GM12878 (cell line): Measurements from ENCODE around the gene FBLN5. TPM values are rescaled to one million over a fixed set of nuclear protein-coding genes. Genes with fewer than 3 reads are reported as not detected.

ENCODE experiments used
- ATAC-seq: fragments of 200-7000 bp; cut with Tn5 transposase; 3 replicates; pipeline ENCODE4 v1.9.1; 2020; ENCODE audit warnings: mild to moderate bottlenecking, moderate library complexity
- BruUV-seq: library from RNA; stranded (reverse); fragments of 400-500 nt; replicated peaks from 2 replicates; lab custom pipeline; 2021; lab: Mats Ljungman, UMichigan
- CTCF ChIA-PET: fragments of 300-600 bp; sonication (Branson Sonifier 250); formaldehyde crosslinking; extraction: SDS; loops from one replicate; lab custom pipeline; 2021; ENCODE audit warnings: inconsistent platforms; lab: Yijun Ruan, JAX
- POLR2A ChIA-PET: fragments of 350-600 bp; formaldehyde crosslinking; extraction: SDS; loops from one replicate; lab custom pipeline; 2021; ENCODE audit warnings: inconsistent platforms; lab: Charles Lee
- RAD21 ChIA-PET: fragments of 300-600 bp; sonication (Branson Sonifier 250); formaldehyde crosslinking; loops from one replicate; lab custom pipeline; 2023; ENCODE audit warnings: antibody characterized with exemption; ENCODE audit not compliant: unreplicated experiment; lab: Charles Lee
- SMC1A ChIA-PET: fragments of 300-600 bp; sonication (Branson Sonifier 250); formaldehyde crosslinking; loops from one replicate; lab custom pipeline; 2023; ENCODE audit not compliant: unreplicated experiment, uncharacterized antibody; lab: Charles Lee
- DNase-seq: peaks from one replicate; pipeline ENCODE4 v3.0.0-alpha.2; 2011; ENCODE audit warnings: low read depth, low spot score
- FAIRE-seq: peaks from 3 replicates; lab custom pipeline; 2011; peaks lifted over from hg19 to GRCh38; lab: Jason Lieb, UNC
- H2AFZ ChIP-seq: 2 replicates; pipeline ENCODE4 v1.6.0; 2011; ENCODE audit warnings: low read depth, low read length, control low read depth; ENCODE audit not compliant: control insufficient read depth
- H3K27ac ChIP-seq: 2 replicates; pipeline ENCODE4 v1.5.1; 2011; ENCODE audit warnings: control low read depth; ENCODE audit not compliant: control insufficient read depth, insufficient read depth
- H3K27me3 ChIP-seq, 2 experiments: replicated peaks in 1 of 2; 2 replicates each; pipeline versions ENCODE4 v1.6.0 to v1.6.1; 2011; ENCODE audit warnings: low read length in 1 of 2; ENCODE audit not compliant: control insufficient read depth in 2 of 2, insufficient read depth in 2 of 2
- H3K36me3 ChIP-seq, 2 experiments: 2 replicates each; pipeline ENCODE4 v1.5.1; 2011; ENCODE audit warnings: low read length in 1 of 2; ENCODE audit not compliant: control insufficient read depth in 2 of 2, insufficient read depth in 2 of 2
- H3K4me1 ChIP-seq: 2 replicates; pipeline ENCODE4 v1.6.1; 2011; ENCODE audit warnings: mild to moderate bottlenecking, low read length, moderate library complexity, mixed read lengths; ENCODE audit not compliant: control insufficient read depth, insufficient read depth
- H3K4me2 ChIP-seq: 2 replicates; pipeline ENCODE4 v1.6.0; 2011; ENCODE audit warnings: control low read depth; ENCODE audit not compliant: control insufficient read depth, insufficient read depth
- H3K4me3 ChIP-seq: fragments of 200-600 bp; sonication (generic); 2 replicates; pipeline ENCODE4 v1.5.1; 2016
- H3K79me2 ChIP-seq: 2 replicates; pipeline ENCODE4 v1.6.0; 2011; ENCODE audit warnings: low read length; ENCODE audit not compliant: control insufficient read depth, insufficient read depth
- H3K9ac ChIP-seq: 2 replicates; pipeline ENCODE4 v1.8.0; 2011; ENCODE audit warnings: low read length, control low read depth, mixed read lengths; ENCODE audit not compliant: control insufficient read depth, insufficient read depth
- H3K9me3 ChIP-seq: replicated peaks from 3 replicates; pipeline ENCODE4 v1.5.1; 2011; ENCODE audit warnings: mild to moderate bottlenecking, low read length; ENCODE audit not compliant: control insufficient read depth, insufficient read depth
- H4K20me1 ChIP-seq: 2 replicates; pipeline ENCODE4 v1.6.0; 2011; ENCODE audit not compliant: control insufficient read depth, insufficient read depth
- BRCA1 ChIP-seq: IDR thresholded peaks from 2 replicates; pipeline ENCODE4 v1.6.1; 2011; ENCODE audit warnings: low read depth, low read length, improper control_type of control experiment
- CEBPB ChIP-seq, 2 experiments: fragments of 150-350 bp in 1 of 2; IDR thresholded peaks; 2 replicates each; pipeline ENCODE4 v1.6.1; 2012 to 2014; ENCODE audit warnings: low read depth in 2 of 2, low read length in 2 of 2, borderline replicate concordance in 1 of 2, inconsistent platforms in 1 of 2
- CHD4 ChIP-seq: fragments of 200-600 bp; sonication (generic); IDR thresholded peaks from 2 replicates; pipeline ENCODE4 v1.6.1; 2016; ENCODE audit warnings: mild to moderate bottlenecking
- CREM ChIP-seq: IDR thresholded peaks from 2 replicates; pipeline ENCODE4 v1.6.1; 2014; ENCODE audit warnings: antibody characterized with exemption, low read depth
- EED ChIP-seq: sonication (generic); IDR thresholded peaks from 2 replicates; pipeline ENCODE4 v1.6.1; 2016; ENCODE audit warnings: antibody characterized with exemption, low read depth
- EP300 ChIP-seq, 2 experiments: fragments of 150-350 bp in 1 of 2; IDR thresholded peaks; 2 replicates each; pipeline ENCODE4 v1.6.1; 2011 to 2012; ENCODE audit warnings: low read depth in 2 of 2, low read length in 2 of 2, borderline replicate concordance in 1 of 2, improper control_type of control experiment in 1 of 2, inconsistent platforms in 1 of 2; ENCODE audit not compliant: control insufficient read depth in 1 of 2
- GABPA ChIP-seq: IDR thresholded peaks from 2 replicates; pipeline ENCODE4 v1.6.1; 2014; ENCODE audit warnings: antibody characterized with exemption, low read depth, mild to moderate bottlenecking, inconsistent platforms
- HDAC6 ChIP-seq: fragments of 200-600 bp; sonication (generic); IDR thresholded peaks from one replicate; pipeline ENCODE4 v1.8.0; 2017; ENCODE audit warnings: antibody characterized with exemption; ENCODE audit not compliant: unreplicated experiment
- MYB ChIP-seq: fragments of 150-350 bp; IDR thresholded peaks from 2 replicates; pipeline ENCODE4 v1.6.1; 2014; ENCODE audit warnings: mild to moderate bottlenecking, low read depth, low read length, borderline replicate concordance
- NBN ChIP-seq: fragments of 450-650 bp; IDR thresholded peaks from 2 replicates; pipeline ENCODE4 v1.6.1; 2016
- NFIC ChIP-seq: IDR thresholded peaks from 2 replicates; pipeline ENCODE4 v1.6.1; 2012; ENCODE audit warnings: low read depth, mild to moderate bottlenecking, inconsistent platforms, low read length, moderate library complexity
- POLR2AphosphoS5 ChIP-seq: IDR thresholded peaks from 2 replicates; pipeline ENCODE4 v1.6.1; 2011; ENCODE audit warnings: mild to moderate bottlenecking, low read length, inconsistent platforms
- RB1 ChIP-seq: fragments of 450-650 bp; formaldehyde crosslinking; IDR thresholded peaks from 2 replicates; pipeline ENCODE4 v1.6.1; 2017; ENCODE audit warnings: mild to moderate bottlenecking, borderline replicate concordance
- WRNIP1 ChIP-seq: IDR thresholded peaks from 2 replicates; pipeline ENCODE4 v1.6.1; 2011; ENCODE audit warnings: low read depth, low read length, improper control_type of control experiment, borderline replicate concordance
- ZZZ3 ChIP-seq: IDR thresholded peaks from 2 replicates; pipeline ENCODE4 v1.6.1; 2011; ENCODE audit warnings: low read depth; ENCODE audit not compliant: control insufficient read depth, insufficient read length
- WGBS: methylation state at CpG from one replicate; pipeline ENCODE4 v1.1.6; 2016; ENCODE audit warnings: low lambda C conversion rate; ENCODE audit not compliant: insufficient replicate concordance, insufficient coverage; ENCODE audit errors: missing lambda C conversion rate; 5-methylcytosine and 5-hydroxymethylcytosine counted together
- in situ Hi-C: fragments of 300-500 bp; cut with MboI; formaldehyde crosslinking; loops from 9 replicates; pipeline ENCODE4 v1.14.3; 2018; ENCODE audit warnings: mixed read lengths
- intact Hi-C: fragments of 100-400 bp; cut with micrococcal nuclease; formaldehyde crosslinking; loops from one replicate; pipeline ENCODE4 v1.14.2; 2022; ENCODE audit not compliant: unreplicated experiment
- polyA plus RNA-seq, 11 experiments: library from polyadenylated mRNA; depleted of rRNA in 4 of 11; unstranded in 6 of 11; stranded (reverse) in 5 of 11; fragments of >200 nt; fragmentation: Nextera tagmentation in 4 of 11; fragmentation: Illumina TruSeq in 1 of 11; extraction: Ambion mirVana in 4 of 11; extraction: Trizol in 1 of 11; gene quantifications; 1 replicate in 1 of 11; 2 replicates in 10 of 11; pipeline versions ENCODE4 v1.2.1 to v1.2.3, GENCODE V29; 2011 to 2016; ENCODE audit warnings: inconsistent platforms in 2 of 11, missing spikeins in 2 of 11, low read depth in 1 of 11
- total RNA-seq, 4 experiments: library from RNA; depleted of rRNA in 3 of 4; stranded (reverse); fragments of >200 nt in 3 of 4; fragmentation: Illumina TruSeq in 1 of 4; extraction: Trizol in 1 of 4; gene quantifications; 2 replicates each; pipeline versions ENCODE4 v1.2.1 to v1.2.3, GENCODE V29; 2013 to 2021
- TF ChIP-seq, protein P1 (sequence below): IDR thresholded peaks from 2 replicates; pipeline ENCODE4 v1.6.1; 2011; ENCODE audit warnings: borderline replicate concordance, low read depth, mild to moderate bottlenecking, moderate library complexity, mixed read lengths, low read length; ENCODE audit not compliant: insufficient read depth; ENCODE audit errors: extremely low read length
- TF ChIP-seq, protein P2 (sequence below): fragments of 450-650 bp; formaldehyde crosslinking; IDR thresholded peaks from 2 replicates; pipeline ENCODE4 v1.4.0; 2022; ENCODE audit warnings: mild to moderate bottlenecking, moderate library complexity
- TF ChIP-seq, protein P3 (sequence below): IDR thresholded peaks from 2 replicates; pipeline ENCODE4 v1.6.1; 2012; ENCODE audit warnings: low read depth, low read length, improper control_type of control experiment

Gene FBLN5
- total and polyA plus RNA-seq, 10 of the 15 experiments (the other 5 are each of a cell fraction or from before 2014, with no cell fraction given): 0.03 to 0.64 (median 0.24) TPM

DNA sequence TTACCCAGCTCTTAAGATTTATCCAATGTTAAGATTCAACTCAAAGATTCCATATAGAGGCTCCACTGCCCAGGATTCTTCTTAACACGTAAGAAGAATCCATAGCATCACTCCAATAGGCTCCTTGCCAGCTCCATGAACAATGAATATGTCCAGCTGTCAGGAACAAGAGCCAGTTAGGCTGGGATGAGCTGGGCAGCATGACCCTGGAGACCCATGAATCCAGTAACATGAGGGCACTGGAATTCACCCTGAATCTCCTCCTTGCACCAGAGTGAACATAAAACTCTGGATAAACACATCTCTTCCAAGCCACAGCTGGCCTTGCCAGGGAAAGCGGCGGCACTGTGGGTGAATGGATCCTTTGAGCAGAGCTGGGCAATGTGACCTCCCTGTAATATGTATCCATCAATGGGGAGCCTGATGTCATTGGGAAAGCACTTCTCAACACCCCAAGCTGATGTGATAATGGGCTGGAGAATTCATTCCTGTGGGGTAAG, 55.7 kb downstream of the FBLN5 start:
- no peak overlapping the region for H2AFZ ChIP-seq
- in situ Hi-C loops (no loop called here), intact Hi-C loops (loop anchor here (2.0 kb wide), 1 partner anchor 241 kb away; no protein-coding TSS in a partner anchor)
- BruUV-seq: no TSS peak
- no peak overlapping the region for H3K4me3 ChIP-seq
- DNase-seq: no peak
- ChIA-PET RAD21 (interaction anchor here (0.6 to 1.5 kb wide), 2 partner anchors 98 to 242 kb away, joined by 3 to 5 read pairs; no protein-coding TSS in a partner anchor), SMC1A (interaction anchor here (0.7 to 0.8 kb wide), 2 partner anchors 20 to 408 kb away, joined by 3 read pairs; no protein-coding TSS in a partner anchor), CTCF (interaction anchor here (0.9 to 1.5 kb wide), 7 partner anchors 9 to 232 kb away, joined by 3 to 5 read pairs (median 4); no protein-coding TSS in a partner anchor), POLR2A (no interaction called here)
- ATAC-seq: no peak
- H3K79me2 ChIP-seq: no peaks in the 10 kb centered on the region
- no peak for FAIRE-seq
- 67% methylated on average over 3 of the region's 3 CpGs for WGBS
- H3K4me2 ChIP-seq: no peak overlapping the region
- no peaks in the 10 kb centered on the region for H3K36me3 ChIP-seq
- no peak overlapping the region for H3K27ac ChIP-seq
- no peaks in the 10 kb centered on the region for H4K20me1 ChIP-seq
- H3K9me3 ChIP-seq: no peaks in the 10 kb centered on the region
- H3K4me1 ChIP-seq: no peaks in the 10 kb centered on the region
- peaks cover 0 to under 1% of the 10 kb centered on the region in 2 experiments; a peak in 1 of 4 replicates for H3K27me3 ChIP-seq
- H3K9ac ChIP-seq: no peak overlapping the region
- TF ChIP-seq WRNIP1 (no peak), EED (no peak), CREM (no peak), GABPA (no peak), BRCA1 (no peak), ZZZ3 (no peak), RB1 (no peak), MYB (no peak), CHD4 (no peak), NFIC (no peak), POLR2AphosphoS5 (no peak), EP300 (IDR thresholded peaks at IDR 0.05; ENCODE audit: borderline replicate concordance in 1 of 2, control insufficient read depth in 1 of 2, low read depth in 2 of 2, low read length in 2 of 2) (no peak), NBN (no peak), HDAC6 (no peak), CEBPB (IDR thresholded peaks at IDR 0.05; ENCODE audit: borderline replicate concordance in 1 of 2, low read depth in 2 of 2, low read length in 2 of 2) (no peak)
- TF ChIP-seq, protein P1, sequence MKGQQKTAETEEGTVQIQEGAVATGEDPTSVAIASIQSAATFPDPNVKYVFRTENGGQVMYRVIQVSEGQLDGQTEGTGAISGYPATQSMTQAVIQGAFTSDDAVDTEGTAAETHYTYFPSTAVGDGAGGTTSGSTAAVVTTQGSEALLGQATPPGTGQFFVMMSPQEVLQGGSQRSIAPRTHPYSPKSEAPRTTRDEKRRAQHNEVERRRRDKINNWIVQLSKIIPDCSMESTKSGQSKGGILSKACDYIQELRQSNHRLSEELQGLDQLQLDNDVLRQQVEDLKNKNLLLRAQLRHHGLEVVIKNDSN: no peak
- TF ChIP-seq, protein P2, sequence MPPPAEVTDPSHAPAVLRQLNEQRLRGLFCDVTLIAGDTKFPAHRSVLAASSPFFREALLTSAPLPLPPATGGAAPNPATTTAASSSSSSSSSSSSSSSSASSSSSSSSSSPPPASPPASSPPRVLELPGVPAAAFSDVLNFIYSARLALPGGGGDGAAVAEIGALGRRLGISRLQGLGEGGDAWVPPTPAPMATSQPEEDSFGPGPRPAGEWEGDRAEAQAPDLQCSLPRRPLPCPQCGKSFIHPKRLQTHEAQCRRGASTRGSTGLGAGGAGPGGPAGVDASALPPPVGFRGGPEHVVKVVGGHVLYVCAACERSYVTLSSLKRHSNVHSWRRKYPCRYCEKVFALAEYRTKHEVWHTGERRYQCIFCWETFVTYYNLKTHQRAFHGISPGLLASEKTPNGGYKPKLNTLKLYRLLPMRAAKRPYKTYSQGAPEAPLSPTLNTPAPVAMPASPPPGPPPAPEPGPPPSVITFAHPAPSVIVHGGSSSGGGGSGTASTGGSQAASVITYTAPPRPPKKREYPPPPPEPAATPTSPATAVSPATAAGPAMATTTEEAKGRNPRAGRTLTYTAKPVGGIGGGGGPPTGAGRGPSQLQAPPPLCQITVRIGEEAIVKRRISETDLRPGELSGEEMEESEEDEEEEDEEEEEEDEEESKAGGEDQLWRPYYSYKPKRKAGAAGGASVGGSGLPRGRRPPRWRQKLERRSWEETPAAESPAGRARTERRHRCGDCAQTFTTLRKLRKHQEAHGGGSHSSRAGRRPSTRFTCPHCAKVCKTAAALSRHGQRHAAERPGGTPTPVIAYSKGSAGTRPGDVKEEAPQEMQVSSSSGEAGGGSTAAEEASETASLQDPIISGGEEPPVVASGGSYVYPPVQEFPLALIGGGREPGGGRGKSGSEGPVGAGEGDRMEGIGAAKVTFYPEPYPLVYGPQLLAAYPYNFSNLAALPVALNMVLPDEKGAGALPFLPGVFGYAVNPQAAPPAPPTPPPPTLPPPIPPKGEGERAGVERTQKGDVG (CRISPR knock-in tag): no peak
- TF ChIP-seq, protein P3, sequence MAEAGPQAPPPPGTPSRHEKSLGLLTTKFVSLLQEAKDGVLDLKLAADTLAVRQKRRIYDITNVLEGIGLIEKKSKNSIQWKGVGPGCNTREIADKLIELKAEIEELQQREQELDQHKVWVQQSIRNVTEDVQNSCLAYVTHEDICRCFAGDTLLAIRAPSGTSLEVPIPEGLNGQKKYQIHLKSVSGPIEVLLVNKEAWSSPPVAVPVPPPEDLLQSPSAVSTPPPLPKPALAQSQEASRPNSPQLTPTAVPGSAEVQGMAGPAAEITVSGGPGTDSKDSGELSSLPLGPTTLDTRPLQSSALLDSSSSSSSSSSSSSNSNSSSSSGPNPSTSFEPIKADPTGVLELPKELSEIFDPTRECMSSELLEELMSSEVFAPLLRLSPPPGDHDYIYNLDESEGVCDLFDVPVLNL: no peak
